CD4-positive, alpha-beta T cell treated with Interleukin-17A for 4 hours (primary cell): ENCODE data around the gene ORAI1.
A peak's percentile ranks its signal among the peaks of the same experiment; 100 is the strongest.
"Not testable (repeated sequence)": the region's sequence is repeated elsewhere in the genome, so short reads cannot be mapped to it uniquely, and the experiment has no call there.

Experiments used
- DNase-seq: peaks from one replicate; pipeline ENCODE4 v3.0.0-alpha.2; 2020; ENCODE audit warnings: mixed read lengths

ORAI1 gene

GRCh38 chr12:121651320-121651719 lies 25.0 kb downstream of the ORAI1 start:
- DNase-seq, result no peak

GRCh38 chr12:121652767-121653497 lies 26.6 kb downstream of the ORAI1 start:
- no peak for DNase-seq

GRCh38 chr12:121653999-121654398 lies 27.7 kb downstream of the ORAI1 start:
- DNase-seq, result no peak

DNA sequence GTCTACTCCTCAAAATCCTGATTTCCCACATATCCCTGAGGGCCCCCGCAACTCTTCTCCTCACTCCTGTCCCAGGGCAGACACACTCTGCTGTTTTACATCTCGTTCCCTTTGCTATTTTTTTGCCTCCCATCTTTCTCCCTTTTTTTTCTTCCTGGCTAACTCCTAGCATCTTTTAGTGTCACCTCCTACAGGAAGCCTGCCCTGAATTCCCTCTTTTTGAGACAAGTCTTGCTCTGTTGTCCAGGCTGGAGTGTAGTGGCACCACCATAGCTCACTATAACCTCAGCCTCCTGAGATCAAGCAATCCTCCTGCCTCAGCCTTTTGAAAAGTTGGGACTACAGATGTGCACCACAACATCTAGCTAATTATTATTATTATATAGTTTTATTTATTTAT lies 29.8 kb downstream of the ORAI1 start:
- no peak for DNase-seq

DNA sequence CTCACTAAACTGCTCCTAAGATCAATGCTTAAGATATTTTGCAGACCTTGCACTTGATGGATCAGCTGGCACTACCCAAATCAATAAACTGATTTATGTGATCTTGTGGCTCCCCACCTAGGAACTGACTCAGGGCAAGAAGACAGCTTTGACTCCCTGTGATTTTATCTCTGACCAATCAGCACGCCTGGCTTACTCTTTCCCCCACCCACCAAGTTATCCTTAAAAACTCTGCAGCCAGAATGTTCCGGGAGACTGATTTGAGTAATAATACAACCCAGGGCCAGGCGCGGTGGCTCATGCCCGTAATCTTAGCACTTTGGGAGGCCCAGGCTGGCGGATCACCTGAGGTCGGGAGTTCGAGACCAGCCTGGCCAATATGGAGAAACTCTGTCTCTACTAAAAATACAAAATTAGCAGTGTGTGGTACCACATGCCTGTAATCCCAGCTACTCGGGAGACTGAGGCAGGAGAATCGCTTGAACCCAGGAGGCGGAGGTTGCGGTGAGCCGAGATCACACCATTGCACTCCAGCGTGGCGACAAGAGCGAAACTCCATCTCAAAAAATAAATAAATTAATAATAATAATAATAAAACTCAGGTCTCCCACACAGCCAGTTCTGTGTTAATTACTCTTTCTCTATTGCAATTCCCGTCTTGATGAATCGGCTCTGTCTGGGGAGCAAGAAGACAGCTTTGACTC lies 31.1 kb downstream of the ORAI1 start:
- DNase-seq, result no peak

- not testable (repeated sequence) for DNase-seq
Measured at GRCh38 chr12:121661353-121662105, 35.2 kb downstream of the ORAI1 start.

GRCh38 chr12:121663610-121663929 lies 37.2 kb downstream of the ORAI1 start:
- no peak for DNase-seq

DNA sequence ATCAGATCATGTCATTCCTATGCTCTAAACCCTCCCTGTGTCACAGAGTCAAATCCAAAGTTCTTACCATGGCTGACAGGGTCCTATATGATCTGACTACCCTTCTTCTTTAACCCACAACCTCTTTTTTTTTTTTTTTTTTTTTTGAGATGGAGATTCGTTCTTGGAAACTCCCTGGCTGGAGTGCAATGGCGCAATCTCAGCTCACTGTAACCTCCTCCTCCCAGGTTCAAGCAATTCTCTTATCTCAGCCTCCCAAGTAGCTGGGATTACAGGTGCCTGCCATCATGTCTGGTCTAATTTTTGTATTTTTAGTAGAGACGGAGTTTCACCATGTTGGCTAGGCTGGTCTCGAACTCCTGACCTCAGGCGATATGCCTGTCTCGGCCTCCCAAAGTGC lies 40.5 kb downstream of the ORAI1 start:
- not testable (repeated sequence) for DNase-seq

DNA sequence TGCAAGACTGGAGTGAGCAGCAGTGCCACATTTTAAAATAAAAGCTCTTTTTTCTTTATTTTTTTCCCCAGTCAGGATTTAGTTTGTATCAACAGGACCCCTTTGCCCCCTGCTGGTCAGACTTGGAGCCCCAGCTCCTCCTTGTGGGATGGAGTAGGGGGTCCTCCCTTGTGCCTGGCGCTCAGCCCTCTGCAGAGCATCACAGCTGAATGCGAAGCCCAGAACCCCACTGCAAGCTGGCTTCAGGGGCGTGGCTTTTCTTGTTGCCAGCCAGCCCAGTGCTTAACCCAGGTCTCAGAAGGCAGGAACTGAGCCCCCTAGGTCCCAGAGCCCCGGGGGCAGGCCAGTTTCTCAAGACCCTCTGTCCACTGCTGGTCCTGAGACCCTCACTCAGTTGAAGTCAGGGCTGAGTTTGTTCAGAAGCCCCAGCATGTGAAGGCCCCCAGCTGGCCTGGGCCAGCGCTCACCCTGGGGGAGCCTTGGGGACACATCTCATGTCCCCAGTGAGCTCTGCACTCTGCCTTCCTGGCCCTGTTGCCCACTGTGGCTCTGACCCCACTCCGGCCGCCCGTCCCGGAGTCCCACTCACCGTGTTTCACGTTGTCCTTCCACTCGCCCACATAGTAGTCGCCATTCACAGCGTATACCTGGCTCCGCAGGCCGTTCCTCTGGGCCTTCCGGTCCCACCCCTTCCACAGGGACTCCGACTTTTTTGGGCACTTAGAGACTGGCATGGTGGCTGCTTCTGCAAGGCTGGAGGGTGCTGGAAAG lies 42.6 kb downstream of the ORAI1 start:
- peak; percentile 82 for DNase-seq

- no peak for DNase-seq
Measured at GRCh38 chr12:121669521-121669900, 43.2 kb downstream of the ORAI1 start, which contains the start of gene MORN3. Gene MORN3, minus strand, starts transcription at chr12:121669654. Its CDS starts 171 bp downstream, at chr12:121669483.

DNA sequence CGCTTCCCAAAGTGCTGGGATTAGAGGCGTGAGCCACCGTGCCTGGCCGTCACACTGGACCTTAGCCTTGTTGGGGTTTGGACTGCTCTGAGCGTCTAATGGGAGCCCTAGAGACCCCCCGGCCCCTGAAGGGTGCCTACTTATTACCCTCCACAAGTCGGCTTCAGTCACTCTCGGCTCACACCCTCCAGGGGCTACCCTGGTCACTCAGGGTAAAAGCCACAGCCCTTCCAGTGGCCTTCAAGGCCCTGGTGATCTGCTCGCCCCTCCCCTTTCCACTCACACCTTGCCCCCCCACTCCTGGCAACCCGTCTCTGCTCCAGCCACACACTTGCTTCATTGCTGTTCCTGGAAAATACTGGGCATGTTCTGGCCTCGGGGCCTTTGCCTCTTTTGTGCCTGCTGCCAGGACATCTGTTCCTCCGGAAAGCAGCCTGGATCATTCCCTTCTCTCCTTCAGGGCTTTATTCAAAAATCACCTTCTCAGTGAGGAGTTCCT lies 46.7 kb downstream of the ORAI1 start:
- DNase-seq, result no peak

- no peak for DNase-seq
Measured at GRCh38 chr12:121676190-121676589, 49.9 kb downstream of the ORAI1 start.

DNA sequence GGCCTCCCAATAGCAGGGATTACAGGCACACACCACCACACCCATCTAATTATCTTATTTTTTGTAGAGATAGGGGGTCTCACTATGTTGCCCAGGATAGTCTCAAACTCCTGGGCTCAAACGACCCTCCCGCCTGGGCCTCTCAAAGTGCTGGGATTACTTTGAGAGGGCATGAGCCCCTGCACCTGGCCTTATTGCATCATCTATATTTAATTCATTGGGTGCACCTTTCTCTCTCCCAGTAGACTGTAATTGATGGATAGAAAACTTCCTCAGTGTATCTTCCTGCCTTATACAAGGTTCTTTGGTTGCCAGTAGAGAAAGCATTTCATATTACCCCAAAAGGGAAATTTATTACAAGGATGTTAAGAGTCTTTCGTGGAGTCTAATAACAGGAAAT lies 52.0 kb downstream of the ORAI1 start:
- DNase-seq, result no peak

DNA sequence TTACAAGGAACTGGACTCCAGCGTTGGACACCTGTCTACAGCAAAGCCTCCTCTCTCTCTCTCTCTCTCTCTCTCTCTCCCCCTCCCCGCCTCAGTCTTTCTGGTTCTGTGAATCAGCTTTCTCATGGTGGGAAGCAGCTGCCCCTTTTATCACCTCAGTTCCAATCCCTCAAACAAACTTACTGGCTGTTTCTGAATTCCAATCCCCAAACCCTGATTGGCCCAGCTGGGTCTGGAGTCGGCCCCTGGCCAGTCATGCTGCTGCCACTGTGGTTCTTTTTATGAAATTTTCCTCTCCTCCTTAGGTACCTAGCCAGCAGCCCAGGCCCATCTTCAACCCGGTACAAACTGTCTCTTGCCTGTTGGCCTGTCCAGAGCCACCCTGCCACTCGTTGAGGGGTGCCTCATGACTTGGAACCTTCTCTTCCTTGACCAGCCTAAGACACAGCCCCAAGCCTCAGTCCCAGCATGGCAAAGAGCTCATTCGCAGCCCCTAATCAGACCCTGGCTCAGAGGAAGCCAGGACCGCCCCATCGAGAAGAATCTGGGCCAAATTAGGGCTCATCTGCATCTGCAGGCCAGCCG lies 52.5 kb downstream of the ORAI1 start:
- DNase-seq, result no peak

DNA sequence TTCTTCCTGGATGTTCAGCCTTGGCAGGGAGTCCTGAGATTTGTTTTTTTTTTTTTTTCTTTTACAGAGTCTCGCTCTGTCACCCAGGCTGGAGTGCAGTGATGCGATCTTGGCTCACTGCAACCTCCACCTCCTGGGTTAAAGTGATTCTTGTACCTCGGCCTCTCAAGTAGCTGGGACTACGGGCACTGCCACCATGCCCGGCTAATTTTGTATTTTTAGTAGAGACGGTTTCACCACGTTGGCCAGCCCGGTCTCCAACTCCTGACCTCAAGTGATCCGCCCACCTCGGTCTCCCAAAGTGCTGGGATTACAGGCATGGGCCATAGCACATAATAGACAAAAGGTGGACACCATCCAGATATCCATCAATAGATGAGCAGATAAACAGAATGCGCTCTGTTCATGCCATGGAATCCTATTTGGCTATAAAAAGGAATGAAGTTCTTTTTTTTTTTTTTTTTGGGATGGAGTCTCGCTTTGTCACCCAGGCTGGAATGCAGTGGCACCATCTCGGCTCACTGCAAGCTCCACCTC lies 53.4 kb downstream of the ORAI1 start:
- not testable (repeated sequence) for DNase-seq

DNA sequence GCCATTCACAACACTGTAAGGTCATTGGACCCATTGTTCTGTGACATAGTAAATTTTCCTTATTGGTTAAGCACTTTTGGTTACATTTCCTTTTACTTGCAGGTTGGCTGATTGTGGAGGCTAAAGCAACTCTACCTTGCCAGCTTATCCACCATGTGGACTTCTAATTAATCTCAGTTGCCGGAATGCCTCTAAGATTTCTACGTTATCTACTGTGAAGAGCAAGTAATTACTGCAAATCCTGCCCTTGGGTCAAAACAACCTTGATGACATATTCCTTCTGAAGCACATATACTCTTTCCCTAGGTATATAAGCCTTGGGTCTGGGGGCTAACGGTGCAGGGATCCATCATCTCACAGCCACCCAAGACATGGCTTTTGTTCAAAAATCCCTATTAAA lies 62.6 kb downstream of the ORAI1 start:
- DNase-seq, result no peak

- DNase-seq, result no peak
Measured at GRCh38 chr12:121689430-121689829, 63.1 kb downstream of the ORAI1 start.
